HG02623 (cell line): ENCODE results near the gene BCCIP.

Experiments
- ATAC-seq: cut with Tn5 transposase; IDR thresholded peaks from one replicate; pipeline ENCODE4 v1.9.1; 2021; ENCODE audit warnings: moderate library complexity; ENCODE audit not compliant: unreplicated experiment

BCCIP gene

GRCh38 chr10:125797424-125797823, 25.9 kb upstream of the BCCIP start:
- ATAC-seq: no peak

DNA sequence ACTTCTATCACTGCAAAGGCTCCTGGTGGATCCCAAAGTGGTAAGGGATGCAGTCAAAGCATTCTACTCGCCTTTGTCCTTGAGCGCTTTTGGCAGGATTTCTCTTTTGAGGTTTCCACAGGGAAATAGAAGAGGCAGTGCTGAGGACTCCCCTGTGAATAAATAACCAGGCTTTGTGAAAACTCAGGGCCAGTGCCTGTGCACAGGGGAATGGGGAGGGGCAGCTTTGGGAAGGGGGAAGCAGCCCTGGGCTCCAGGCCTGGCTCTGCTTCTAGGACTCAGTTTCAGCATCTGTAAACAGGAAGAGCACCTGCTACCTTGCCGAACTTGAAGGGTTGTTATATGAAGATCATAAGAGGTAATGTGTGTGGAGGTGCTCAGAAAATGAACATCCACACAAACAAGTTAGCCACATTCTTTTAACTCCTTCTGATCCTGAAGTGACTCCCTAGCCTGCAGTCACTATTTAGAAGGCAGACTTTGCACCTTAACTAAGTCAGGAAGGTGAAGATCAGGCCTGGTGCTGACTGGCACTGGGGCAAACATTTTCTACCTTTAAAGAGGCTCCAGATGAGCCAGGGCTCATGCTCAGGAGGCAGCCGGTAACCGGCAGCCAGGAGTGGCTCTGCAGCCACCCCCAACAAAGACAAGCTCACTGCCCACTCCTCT, 25.2 kb upstream of the BCCIP start:
- ATAC-seq: no peak

DNA sequence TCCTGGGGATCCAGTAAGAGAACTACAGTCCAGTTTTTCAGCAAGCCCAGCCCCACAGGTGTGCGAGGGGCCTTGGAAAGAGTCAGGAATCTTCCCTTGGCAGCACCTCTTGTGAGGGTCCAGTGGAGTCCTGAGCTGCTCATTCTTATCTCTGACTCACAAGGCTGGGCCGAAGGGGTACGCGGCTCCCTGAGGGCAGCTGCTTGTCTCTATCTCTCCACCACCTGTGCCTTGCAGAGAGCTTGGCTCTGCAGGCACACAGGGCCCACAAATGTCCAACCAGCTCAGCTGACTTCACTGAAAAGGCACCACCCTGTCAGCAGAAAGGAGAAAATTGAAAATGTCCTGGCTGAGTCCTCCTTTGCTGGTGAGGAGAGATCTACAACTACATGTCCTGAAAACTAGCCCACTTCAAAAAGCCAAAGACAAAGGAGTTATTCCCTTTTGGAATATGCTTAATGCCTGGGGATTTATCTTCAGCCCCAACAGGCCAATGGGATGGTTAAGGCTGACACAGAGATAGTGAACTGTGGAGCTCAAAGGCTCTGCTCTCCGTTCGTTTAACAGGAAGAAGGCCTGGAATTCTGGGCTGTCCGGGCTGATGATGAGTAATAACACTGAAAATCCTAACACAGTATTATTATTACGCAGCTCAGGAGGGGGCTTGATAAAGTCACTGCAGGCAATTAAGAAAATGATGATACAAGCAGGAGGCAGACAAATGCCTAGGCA, 23.7 kb upstream of the BCCIP start:
- ATAC-seq: no peak

DNA sequence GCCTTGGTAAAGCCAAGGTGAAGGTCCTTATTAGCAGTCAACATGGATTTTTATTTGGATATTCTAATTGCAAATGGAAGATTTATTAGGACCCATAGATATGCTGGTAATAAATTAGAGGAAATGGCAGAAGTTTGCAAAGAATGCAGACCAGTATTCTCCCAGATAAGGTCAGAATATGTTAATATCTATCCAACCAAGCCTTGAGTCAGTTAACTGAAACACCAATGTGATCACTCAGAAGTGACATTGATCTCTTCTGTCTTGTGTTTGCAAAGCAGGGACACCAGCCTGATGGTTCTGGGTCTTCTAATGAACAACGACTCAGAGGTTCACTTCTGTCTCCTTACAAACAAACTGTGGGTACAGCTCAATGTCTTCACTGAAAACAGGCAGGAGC, 21.8 kb upstream of the BCCIP start:
- ATAC-seq: no peak

DNA sequence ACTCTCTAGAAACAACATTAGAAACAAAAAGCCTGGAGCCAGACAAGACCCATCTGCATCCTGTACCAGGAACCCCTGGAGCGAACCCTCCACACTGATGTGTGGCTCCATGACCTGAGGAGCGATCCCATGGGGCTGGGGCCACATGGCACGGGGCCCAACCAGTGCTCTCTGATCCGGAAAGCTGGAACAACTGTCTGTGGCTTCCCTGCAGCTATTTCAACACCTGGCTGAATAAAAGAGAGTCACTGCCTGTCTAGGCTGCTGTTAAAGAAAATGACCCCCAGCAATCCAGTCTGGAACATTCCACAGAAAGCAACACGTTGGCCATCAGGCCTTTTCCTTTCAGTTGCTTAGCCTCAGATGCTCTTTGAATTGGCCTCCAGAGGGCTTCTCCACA, 21.2 kb upstream of the BCCIP start:
- no peak for ATAC-seq

DNA sequence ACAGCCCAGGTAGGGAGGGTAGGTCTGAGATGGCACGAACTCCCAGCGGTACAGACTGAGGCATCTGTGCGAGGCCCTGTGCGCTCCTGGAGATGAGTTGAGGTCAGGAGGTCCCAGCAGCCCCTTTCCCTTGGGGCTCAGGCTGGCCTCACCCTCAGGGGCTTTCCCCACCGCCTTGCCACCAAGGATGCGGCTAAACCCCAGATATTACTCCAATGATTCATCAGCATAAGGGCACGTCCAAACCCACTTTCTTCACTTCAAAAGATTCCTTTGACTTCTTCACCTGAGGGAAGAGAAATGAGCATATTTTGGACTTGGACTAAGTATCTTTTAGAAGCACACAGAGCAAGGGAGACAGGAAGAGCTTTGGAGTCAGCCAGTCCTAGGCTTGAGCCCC, 20.6 kb upstream of the BCCIP start:
- ATAC-seq: no peak

DNA sequence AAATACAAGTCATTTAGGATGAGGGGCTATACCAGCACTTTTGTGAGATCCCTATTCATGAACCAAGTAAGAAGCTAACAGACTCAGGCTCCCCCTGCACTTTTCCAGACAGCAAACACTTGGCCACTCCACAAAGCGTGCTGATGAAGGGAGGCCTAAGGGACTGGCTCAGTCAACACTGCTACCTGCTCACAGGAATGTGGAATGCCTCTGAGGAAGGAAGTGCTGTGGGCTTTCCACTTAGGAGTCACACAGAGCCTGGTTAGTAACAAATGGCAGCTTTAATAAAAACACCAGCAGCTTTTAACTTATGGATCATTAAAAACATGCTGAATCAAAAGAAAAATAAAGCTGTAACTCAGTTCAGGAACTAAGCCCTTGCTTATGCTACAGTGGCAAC, 15.3 kb upstream of the BCCIP start:
- ATAC-seq: no peak

DNA sequence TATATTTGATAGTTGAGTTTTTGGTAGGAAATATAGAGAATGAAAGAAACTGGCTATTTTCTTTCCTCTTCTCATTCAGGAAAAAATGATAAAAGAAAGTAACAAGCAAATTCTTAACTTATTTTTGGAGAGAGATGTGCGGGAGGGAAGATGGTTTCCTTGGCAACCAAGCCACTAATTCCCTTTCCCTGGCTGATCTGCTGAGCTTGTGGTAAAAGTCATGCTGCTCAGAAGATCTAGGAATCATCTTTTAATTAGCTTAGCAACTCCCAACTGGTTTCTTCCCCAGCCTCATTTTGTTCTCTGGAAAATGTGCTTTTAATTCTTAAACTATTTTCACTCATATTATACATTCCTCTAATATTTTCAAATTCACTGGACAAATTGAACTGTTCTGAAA, 12.1 kb upstream of the BCCIP start:
- ATAC-seq: no peak

DNA sequence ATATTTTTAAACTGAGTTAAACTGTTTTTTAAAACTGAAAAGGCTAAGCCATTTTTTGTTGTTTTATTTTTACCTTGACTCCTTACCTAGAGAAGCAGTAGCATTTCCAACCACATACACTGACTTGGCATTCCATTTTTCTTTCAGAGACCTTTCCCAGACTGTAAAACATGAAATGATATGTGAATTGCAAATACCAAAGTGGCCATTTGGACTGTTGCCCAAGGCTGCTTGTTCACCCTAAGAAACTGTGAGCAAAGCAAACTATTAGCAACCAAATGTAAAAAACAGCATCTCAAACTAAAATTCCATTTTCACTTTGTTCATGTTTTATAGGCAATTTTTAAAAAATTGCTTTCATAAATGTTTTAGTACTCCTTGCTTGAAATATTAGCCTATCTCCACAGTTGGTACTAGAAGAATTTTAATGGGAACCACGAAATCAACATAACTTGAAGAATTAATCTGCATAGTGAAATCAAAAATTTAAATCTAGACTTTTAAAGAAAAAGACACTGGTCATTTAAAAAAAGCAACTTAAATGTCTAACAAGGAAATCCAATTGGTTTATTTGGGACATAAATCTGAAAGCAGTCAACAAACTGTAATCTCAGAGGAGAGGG, 11.1 kb upstream of the BCCIP start:
- no peak for ATAC-seq

GRCh38 chr10:125815764-125816163, 7.6 kb upstream of the BCCIP start:
- ATAC-seq: no peak

GRCh38 chr10:125816548-125816947, 6.8 kb upstream of the BCCIP start:
- ATAC-seq: no peak

DNA sequence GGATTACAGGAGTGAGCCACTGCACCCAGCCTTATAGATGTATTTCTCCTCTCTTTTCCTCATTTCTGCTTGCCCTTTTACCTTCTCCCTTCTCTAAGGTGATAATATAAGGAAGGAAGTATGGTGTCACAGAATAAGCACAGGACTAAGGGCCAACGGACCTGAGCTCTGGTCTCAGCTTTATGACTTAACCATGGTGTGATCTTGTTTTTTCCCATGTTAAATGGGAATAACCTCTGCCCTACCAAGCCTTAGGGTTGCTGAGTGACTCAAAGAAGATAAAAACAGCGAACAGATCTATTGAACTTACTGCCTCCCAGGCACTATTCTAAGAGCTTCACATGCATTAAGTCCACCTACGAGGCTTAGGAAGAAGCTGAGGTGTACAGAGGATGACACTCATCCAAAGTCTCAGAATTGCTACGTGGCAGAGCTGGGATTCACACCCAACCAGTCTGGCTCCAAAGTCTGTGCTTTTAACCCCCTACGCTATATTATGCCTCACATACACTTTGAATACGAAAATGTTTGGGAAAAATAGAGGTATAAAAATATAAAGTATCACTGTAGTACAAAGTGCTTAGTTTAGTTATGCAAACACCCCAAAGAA, 5.9 kb upstream of the BCCIP start:
- ATAC-seq: no peak

- ATAC-seq: peak; percentile 46
These were observed 2.6 kb upstream of the BCCIP start for GRCh38 chr10:125820701-125821100.

DNA sequence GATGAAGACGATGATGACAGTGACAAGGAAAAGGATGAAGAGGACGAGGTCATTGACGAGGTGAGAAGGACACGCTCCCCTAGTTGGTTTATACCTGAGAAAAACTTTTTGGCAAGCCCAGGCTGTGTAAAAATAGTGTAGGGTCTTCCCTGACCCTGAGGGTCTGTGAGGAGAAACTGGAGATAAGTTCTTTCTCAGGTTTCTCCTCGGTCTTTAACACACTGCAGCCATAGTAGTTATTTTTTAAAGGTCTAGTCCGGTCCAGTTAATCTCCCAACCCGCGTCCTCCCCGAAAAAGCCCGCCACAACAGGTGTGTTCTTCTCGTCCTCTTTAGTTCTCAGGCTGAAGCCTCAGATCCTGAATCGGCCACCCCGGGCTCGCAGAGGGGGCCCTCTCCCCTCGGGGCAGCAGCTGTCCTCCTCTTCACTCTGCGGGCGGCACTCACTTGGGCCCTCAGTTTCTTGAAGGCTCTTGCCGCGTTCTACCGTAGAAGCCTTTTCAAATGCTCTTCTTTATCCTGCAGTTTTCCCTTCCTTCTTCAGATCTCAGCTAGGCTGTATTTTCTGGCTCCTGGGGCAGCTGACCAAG, 411 bp downstream of the BCCIP start:
- ATAC-seq: no peak

DNA sequence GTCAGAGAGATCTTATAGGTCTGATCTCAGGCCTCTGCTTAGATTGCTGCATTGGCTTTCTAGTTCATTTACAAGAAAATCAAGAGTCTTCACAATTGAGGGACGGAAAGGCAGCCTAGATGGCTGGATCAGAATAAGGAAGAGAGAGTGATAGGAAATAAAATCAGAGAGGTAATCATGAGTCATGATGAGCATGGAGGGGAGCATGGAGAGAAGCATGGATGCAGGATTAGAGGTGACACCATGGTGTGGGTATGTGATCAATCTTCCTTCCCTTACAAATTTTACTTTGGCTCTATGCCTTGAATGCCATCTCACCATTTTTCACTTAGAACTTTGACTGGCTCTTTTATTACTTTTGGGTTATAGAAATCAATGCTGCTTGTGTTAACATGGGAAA, 1.4 kb downstream of the BCCIP start:
- ATAC-seq: no peak

GRCh38 chr10:125827133-125827532, 3.8 kb downstream of the BCCIP start:
- ATAC-seq: no peak

DNA sequence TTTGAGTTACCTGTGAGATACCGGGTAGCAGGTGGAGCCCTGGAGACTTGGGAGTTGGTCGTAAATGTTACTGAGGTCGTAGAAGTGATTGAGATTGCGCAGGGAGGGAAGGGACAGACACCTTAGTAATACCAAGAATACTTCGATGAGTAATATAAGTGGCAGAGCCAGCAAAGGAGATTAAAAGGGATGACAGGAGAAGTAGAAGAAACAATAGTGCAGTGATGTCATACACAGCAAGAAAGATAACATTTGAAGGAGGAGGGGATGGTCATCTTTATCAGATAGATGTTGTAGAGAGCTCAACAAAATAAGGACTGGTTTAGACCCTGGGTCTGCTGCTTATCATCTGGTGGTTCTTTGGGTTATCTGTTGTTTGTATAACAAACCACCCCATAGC, 5.0 kb downstream of the BCCIP start:
- ATAC-seq: no peak

GRCh38 chr10:125836746-125837145, 13.4 kb downstream of the BCCIP start:
- no peak for ATAC-seq

DNA sequence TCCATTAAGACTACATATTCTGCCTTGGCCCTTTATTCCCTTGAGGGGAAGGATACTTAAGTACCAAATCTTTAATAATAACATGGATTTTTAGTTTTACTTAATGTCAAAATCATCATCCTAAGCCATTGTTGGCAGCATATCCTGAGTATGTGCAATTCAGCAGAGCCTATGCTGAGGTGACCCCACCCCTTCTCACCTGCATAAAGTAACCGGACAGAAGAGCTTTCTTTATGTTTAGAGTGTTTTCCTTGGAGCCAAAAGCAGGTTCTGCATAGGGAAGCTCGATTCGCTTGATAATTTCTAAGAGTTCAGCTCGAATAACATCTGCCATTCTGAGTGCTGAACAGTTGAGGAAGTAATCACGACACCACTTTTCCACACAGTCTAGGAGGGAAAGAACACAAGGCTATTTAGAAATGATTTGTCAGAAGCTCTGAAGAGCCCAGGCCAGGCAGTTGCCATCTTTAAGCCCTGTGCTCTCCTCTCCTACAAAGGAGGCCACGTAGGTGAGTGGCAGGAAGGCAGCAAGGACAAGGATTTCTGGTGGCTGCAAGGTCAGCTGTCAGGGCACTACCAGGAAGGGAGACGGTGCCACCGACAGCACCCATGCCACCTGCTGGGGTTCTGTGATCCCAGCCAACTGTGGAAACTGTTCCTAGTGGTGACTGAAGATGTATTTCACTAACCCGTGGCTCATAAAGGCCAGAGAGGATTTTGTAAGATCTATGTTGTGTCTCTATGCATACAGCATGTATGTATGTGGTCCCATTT, 15.6 kb downstream of the BCCIP start:
- ATAC-seq: no peak

- ATAC-seq: no peak
These were observed 17.1 kb downstream of the BCCIP start for GRCh38 chr10:125840406-125840805.

GRCh38 chr10:125840955-125841354, 17.6 kb downstream of the BCCIP start:
- no peak for ATAC-seq
